HG03565 (cell line): ENCODE results near the gene GFRA3.
"Not testable (repeated sequence)": the region's sequence is repeated elsewhere in the genome, so short reads cannot be mapped to it uniquely, and the experiment has no call there.

ENCODE experiments used
- ATAC-seq: cut with Tn5 transposase; IDR thresholded peaks from one replicate; pipeline ENCODE4 v1.9.1; 2021; ENCODE audit warnings: mild to moderate bottlenecking, moderate library complexity; ENCODE audit not compliant: unreplicated experiment

GFRA3 gene

GRCh38 chr5:138274189-138274853 lies at the start of gene GFRA3:
TSS of gene GFRA3 (minus strand) at chr5:138274621. CDS start at chr5:138274424, 197 bp downstream.
- ATAC-seq: no peak

DNA sequence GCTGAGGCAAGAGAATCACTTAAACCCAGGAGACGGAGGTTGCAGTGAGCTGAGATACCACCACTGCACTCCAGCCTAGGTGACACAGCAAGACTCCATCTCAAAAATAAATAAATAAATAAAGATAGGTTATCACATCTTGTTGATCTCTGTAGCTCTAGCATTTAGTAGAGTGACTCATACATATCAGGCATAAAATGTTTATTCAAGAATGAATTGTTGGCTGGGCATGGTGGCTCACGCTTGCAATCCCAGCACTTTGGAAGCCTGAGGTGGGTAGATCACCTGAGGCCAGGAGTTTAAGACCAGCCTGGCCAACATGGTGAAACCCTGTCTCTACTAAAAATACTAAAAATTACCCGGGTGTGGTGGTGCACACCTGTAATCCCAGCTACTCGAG lies 43.8 kb upstream of the GFRA3 start:
- not testable (repeated sequence) for ATAC-seq

DNA sequence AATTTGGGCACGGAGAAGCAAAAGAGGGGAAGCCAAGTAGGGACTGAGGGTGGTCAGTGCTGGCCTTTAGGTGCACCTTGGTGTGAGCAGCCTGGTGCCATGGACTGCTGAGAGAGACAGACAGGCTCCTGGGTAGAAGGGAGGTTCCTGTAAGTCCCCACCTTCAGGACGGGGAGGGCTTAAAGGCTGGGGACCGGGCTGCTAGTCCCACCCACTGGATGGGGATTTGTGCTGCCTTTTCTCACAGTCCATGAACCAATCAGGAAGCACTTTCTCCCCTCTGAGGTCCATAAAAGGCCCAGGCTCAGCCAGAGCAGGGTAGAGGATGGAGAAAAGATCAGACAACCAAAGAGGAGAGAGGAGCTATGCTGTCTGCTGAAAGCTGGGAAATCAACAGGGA lies 41.9 kb upstream of the GFRA3 start:
- ATAC-seq: no peak

DNA sequence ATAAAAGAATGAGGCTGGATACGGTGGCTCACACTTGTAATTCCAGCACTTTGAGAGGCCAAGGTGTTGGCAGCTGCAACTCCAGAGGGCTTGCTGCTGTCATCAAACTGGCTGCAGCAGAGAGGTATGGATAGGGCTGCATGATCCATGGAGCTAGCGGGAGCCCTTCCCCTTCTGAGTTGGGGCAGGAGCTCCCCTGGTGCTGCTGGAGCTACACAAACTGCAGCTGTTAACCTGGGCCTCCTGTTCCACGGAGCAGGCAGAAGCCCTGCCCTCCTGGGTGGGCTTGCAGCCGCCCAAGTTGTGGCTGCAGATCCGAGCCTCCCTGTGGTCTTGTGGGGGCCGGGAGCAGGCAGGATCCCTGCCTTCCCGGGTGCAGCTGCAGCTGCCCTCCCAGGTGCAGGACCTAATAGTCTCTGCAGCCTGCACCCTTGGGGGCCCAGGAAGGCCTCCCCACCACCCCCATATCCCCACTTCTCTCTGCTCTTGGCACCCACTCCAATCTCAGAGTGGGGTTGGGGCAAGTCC lies 41.4 kb upstream of the GFRA3 start:
- no peak for ATAC-seq

DNA sequence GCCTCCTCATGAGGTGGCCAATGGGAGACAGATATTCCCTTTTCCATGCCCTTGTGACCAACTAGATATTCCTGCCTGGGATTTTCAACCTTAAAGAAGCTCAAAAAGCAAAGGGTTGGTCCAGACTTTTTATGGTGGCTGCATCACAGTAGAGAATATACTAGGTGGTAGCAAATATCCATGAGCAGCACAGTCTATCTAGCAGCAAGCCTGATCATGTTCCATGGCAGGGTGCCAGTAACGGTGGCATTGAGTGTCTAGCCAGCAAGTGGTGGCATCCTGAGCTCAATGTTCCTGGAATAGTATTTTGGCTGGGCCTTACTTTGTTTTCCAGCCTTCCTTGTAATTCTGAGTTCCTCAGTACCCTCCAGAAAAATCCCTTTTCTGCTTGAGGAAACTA lies 31.4 kb upstream of the GFRA3 start:
- no peak for ATAC-seq

GRCh38 chr5:138303372-138303771 lies 29.0 kb upstream of the GFRA3 start:
- ATAC-seq: no peak

DNA sequence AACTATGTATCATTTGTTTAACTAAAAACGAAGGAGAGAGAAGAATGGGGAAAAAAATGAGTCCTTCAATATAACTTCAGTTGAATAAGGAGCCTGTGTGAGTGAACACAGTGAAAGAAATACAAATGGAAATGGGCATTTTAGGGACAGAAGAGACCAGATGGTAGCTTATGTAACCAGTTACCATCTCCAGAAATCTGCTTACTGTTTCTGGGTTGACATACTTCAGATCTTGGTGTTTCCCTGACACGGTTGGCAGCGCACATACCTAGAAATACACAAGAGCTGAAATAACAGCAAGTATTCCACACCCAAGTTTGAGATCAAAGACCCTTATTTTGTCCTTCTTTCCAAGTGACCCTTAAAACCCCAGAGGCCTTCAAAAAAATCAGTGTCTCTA lies 14.9 kb upstream of the GFRA3 start:
- ATAC-seq: no peak

DNA sequence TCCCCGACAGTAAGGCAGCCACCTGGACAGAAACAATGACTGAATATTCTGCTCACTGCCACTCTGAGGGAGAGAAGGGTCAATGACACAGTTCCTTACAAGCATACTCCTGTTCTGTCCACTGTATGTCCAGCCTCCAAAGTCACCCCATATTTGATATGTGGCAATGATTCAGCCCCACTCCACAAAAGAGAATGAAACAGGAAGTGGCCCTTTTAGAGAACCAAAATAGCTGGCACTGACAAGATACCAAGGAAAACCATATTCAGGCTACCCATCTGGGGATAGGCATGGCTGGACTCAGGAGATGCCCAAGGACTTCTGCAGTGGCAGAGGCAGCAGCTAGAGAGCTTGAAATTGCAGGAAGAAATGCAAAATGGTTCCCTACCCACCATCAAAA lies 12.8 kb upstream of the GFRA3 start:
- ATAC-seq: no peak

DNA sequence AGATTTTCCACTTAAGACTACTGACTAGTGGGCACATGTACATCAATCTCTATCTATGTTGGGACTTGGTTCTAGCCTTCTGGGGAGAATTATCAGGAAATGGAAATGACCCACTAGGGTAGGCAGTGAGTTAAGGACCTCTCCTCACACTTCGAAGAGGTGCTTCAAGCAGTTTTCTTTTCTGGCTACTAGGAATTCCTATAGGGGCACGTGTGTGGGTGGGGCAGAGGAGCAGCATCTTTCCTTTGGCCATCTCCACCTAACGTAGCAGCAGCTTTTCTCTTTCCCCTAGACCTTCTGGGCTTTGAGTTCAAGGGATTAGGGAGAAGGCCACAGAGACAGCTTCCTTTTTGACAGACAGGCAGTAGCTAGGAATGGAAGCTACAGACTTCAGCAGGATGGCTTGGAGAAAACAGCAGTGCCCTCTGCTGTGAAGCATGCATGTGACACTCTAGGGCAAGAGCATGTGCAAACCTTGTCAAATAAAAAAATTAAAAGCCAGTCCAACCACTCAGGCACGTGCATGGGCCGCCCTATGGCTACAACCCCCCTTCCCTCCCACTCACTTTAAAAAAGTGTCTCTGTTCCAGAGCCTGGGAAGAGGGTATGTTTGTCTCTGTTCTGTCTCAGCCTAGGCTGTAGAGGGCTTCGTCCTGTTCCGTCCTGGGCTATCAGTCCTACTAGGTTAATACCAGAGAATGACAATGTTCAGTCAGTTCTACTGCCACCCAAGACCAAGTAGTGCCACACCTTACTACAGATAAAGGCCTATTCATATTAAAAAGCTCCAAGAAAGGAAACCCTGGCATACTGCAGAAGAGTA lies 8.7 kb upstream of the GFRA3 start:
- no peak for ATAC-seq

- no peak for ATAC-seq
Measured at GRCh38 chr5:138280915-138281314, 6.5 kb upstream of the GFRA3 start.

- ATAC-seq: no peak
Measured at GRCh38 chr5:138276402-138277054, 2.1 kb upstream of the GFRA3 start.

- ATAC-seq: no peak
Measured at GRCh38 chr5:138275895-138276294, 1.5 kb upstream of the GFRA3 start.

DNA sequence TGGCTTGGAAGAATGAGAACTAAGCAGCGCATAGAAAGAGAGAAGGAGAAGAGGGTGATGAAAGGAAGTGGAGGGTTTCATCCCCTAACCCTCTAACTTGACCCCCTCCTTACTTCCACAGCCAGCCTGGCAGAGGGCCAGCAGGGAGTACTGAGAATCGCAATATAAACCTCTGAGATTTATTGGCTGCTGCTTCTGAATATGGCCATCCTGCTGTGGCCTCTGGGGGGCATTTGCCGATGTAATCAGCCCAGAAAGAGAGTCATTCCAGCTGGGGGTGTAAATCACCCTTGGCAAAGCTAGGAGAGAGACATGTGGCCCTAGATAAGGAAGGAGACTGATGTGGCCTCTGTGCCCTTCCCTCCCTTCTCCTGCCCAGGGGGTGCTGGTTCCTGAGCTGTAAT lies 960 bp upstream of the GFRA3 start:
- no peak for ATAC-seq

DNA sequence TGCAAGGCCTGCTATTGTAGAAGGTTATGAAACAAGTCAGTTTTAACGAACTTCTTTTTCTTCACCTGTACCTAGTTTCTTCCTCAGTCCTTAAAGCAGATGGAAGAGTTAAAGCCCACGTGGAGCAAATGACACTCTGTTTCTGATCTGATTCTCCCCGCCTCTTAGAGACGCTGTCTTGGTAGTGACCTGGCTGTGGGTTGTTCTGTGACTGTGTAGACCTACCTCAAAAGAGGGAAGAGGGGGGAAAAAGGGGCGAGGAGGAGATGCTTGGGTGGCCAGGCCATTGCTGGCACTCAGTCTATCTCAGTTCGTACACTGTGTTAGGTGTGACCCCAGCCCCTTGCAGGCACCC lies 610 bp downstream of the GFRA3 start:
- ATAC-seq: no peak

DNA sequence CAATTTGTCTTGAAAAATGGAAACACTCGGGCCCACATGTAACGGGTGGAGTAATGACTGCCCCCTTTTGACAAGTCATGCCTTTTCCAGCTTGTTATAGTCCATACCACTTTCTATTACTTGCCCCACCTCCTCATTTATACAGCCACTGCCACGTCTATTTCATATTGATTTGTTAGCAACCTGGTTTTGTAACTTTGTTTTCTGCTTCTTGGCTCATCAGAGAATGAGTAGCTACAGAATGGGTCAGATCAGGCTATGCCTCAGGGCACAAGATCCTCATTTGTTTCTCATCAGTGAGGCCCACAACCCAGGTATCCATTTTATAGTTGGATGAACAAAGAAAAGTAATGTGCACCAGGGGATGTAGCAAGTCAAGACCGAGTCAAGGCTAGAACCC lies 1.7 kb downstream of the GFRA3 start:
- ATAC-seq: no peak

GRCh38 chr5:138271281-138271680 lies 3.1 kb downstream of the GFRA3 start:
- ATAC-seq: no peak

DNA sequence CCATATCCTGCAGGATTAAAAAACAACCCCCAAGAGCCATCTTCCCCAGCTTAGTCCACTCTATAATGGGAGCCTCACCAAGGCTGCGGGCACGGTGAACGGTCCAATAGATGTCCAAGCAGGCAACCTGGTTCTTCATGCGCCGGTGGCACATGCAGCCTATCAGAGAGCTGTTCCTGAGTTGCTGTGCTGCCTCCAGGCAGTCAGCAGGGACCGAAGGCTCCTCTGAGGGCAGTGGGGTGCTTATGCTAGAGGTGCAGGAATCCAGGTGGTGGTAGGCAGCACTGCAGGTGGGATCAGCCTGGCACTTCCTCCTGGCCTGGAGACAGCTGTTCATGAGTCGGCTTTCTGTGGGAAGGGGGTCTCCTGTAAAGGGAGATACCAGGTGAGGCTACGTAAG lies 10.2 kb downstream of the GFRA3 start:
- ATAC-seq: no peak

- ATAC-seq: no peak
Measured at GRCh38 chr5:138263581-138263980, 10.8 kb downstream of the GFRA3 start.

GRCh38 chr5:138258704-138259292 lies 15.6 kb downstream of the GFRA3 start:
- no peak for ATAC-seq

- no peak for ATAC-seq
Measured at GRCh38 chr5:138257583-138257982, 16.8 kb downstream of the GFRA3 start.

- no peak for ATAC-seq
Measured at GRCh38 chr5:138252944-138253343, 21.5 kb downstream of the GFRA3 start.
